Middle frontal gyrus (tissue), 1 donor: ENCODE results near the gene SPG11.
A peak's percentile ranks its signal among the peaks of the same experiment; 100 is the strongest.
"Not testable (repeated sequence)": the region's sequence is repeated elsewhere in the genome, so short reads cannot be mapped to it uniquely, and the experiment has no call there.

Source experiments
- DNase-seq: peaks from one replicate; pipeline ENCODE4 v3.0.0-alpha.2; 2015; ENCODE audit warnings: low spot score; ENCODE audit errors: extremely low spot score

Gene SPG11, protein sequence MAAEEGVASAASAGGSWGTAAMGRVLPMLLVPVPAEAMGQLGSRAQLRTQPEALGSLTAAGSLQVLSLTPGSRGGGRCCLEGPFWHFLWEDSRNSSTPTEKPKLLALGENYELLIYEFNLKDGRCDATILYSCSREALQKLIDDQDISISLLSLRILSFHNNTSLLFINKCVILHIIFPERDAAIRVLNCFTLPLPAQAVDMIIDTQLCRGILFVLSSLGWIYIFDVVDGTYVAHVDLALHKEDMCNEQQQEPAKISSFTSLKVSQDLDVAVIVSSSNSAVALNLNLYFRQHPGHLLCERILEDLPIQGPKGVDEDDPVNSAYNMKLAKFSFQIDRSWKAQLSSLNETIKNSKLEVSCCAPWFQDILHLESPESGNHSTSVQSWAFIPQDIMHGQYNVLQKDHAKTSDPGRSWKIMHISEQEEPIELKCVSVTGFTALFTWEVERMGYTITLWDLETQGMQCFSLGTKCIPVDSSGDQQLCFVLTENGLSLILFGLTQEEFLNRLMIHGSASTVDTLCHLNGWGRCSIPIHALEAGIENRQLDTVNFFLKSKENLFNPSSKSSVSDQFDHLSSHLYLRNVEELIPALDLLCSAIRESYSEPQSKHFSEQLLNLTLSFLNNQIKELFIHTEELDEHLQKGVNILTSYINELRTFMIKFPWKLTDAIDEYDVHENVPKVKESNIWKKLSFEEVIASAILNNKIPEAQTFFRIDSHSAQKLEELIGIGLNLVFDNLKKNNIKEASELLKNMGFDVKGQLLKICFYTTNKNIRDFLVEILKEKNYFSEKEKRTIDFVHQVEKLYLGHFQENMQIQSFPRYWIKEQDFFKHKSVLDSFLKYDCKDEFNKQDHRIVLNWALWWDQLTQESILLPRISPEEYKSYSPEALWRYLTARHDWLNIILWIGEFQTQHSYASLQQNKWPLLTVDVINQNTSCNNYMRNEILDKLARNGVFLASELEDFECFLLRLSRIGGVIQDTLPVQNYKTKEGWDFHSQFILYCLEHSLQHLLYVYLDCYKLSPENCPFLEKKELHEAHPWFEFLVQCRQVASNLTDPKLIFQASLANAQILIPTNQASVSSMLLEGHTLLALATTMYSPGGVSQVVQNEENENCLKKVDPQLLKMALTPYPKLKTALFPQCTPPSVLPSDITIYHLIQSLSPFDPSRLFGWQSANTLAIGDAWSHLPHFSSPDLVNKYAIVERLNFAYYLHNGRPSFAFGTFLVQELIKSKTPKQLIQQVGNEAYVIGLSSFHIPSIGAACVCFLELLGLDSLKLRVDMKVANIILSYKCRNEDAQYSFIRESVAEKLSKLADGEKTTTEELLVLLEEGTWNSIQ (N-terminal part only)

DNA sequence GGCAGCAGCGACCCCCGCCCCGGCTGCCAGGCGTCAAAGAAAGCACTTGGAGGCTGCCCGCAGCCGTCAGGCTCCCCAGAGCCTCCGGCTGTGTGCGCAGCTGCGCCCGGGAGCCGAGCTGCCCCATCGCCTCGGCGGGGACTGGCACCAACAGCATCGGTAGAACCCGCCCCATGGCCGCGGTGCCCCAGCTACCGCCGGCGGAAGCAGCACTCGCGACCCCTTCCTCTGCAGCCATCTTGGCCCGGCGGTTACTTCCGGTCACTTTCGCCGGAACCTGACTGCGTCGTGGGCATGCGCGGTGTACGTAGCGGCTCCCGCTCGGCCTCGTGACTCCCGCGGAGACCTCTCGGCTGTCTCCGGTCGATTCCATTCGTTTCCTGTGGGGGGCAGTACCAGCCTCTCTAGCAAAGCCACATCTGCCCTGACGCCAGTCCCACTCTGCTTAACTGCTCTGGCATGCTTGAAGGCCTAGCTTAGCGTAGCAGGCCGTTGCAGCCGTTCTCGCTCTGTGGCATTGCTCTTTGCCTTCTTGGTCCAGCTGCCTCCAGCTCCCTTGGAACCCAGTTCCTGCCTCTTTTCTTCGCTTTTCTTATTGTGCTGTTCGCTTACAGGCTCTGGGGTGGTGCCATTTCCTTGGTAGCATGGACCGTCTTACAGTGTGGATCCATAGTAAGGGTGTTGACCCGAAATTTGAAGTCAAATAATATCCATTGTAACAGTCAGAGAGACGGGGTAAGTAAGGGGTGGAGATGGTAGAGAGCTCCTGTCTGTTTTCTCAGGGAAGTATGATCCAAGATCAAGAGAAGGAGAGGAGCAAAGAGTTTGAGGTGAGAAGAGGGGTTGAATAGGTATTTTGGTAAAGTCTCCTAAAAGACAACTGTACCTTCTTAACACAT, at the start of gene SPG11:
Gene SPG11, minus strand, starts transcription at position 253 of the 899 bp plus-strand sequence. Its CDS starts 15 bp downstream, at position 238.
- DNase-seq, result peak; percentile 97

DNA sequence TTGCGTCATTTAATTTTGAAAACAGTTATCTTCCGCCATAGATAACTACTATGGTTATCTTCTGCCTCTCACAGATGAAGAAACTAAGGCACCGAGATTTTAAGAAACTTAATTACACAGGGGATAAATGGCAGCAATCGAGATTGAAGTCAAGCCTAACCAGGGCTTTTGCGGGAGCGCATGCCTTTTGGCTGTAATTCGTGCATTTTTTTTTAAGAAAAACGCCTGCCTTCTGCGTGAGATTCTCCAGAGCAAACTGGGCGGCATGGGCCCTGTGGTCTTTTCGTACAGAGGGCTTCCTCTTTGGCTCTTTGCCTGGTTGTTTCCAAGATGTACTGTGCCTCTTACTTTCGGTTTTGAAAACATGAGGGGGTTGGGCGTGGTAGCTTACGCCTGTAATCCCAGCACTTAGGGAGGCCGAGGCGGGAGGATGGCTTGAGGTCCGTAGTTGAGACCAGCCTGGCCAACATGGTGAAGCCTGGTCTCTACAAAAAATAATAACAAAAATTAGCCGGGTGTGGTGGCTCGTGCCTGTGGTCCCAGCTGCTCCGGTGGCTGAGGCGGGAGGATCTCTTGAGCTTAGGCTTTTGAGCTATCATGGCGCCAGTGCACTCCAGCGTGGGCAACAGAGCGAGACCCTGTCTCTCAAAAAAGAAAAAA, 49.0 kb upstream of the SPG11 start:
- no peak for DNase-seq

- no peak for DNase-seq
These were observed 48.4 kb upstream of the SPG11 start for GRCh38 chr15:44711743-44712345.

GRCh38 chr15:44711096-44711742, 47.8 kb upstream of the SPG11 start, which contains the start of the genes B2M and PATL2:
B2M (plus strand) TSS chr15:44711517; CDS start chr15:44711547, 30 bp downstream.
PATL2 (minus strand) TSS chr15:44711323; CDS start chr15:44676490, 34,833 bp downstream.
- DNase-seq, result peak; percentile 91

GRCh38 chr15:44710236-44711095, 47.0 kb upstream of the SPG11 start:
- no peak for DNase-seq

DNA sequence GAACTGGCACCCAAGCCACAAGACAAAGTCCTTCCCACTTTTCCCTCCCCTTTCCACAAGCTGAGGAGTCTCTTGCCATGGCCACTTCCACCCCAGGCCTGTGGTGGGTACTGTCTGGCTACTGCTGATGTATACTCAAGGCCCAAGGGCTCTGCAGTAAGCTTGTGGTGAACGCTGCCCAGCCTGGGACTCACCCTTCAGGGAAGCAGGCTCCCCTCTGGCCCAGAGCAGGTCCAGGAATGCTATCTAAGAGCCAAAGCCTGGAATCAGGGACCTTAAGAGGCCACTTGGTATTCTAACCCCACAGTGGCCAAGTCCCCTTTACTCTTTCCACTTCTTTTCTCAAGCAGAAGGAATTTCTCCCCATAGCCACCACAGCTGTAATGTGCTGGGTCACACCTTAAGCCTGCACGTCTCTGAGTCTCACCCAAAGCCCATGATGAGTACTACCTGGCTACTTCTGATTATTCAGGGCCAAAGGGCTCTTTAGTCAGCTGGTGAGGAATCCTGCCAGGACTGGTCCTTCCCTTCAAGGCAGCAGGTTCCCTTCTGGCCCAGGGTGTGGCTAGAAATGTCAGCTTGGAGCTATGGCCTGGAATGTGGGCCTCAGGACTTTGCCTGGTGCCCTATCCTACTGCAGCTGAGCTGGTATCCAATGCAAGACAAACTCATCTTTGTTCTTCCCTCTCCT, 43.6 kb upstream of the SPG11 start:
- no peak for DNase-seq

DNA sequence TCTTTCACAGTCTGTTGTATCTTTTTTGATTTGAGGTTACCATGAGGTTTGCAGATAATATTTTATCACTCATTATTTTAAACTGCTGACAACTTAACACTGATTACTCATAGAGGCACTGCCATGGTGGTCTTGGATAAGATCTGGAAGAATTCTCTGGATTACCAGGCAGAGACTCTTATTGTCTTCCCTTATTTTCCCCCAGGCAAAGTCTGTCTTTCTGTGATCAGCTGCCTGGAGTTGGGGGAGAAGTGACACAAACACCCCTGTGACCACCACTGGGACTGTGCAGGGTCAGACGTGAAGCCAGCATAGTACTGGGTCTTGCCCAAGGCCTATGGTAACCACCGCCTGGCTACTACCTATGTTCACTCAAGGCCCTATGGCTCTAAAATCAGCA, 42.9 kb upstream of the SPG11 start:
- DNase-seq, result no peak

DNA sequence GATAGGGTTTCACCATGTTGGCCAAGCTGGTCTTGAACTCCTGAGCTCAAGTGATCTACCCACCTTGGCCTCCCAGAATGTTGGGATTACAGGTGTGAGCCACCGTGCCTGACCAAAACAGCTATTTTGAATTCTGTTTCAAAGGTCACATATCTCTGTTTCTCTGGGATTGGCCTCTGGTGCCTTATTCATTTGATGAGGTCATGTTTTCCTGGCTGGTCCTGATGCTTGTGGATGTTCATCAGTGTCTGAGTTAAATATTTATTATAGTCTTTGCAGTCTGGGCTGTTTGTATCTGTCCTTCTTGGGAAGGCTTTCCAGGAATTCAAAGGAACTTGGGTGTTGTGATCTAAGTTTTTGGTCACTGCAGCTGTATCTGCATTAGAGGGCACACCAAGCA, 42.5 kb upstream of the SPG11 start:
- DNase-seq, result no peak

- not testable (repeated sequence) for DNase-seq
These were observed 37.2 kb upstream of the SPG11 start for GRCh38 chr15:44700676-44701075.

DNA sequence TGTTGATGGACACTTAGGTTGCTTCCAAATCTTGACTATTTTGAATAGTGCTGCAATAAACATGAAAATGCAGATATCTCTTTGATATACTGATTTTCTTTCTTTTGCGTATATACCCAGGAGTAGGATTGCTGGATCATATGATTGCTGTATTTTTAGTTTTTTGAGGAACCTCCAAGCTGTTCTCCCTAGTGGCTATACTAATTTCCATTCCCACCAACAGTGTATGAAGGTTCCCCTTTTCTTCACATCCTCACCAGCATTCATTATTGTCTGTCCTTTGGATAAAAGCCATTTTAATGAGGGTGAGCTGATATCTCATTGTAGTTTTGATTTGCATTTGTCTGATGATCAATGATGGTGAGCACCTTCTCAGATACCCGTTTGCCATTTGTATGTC, 35.2 kb upstream of the SPG11 start:
- DNase-seq, result no peak

DNA sequence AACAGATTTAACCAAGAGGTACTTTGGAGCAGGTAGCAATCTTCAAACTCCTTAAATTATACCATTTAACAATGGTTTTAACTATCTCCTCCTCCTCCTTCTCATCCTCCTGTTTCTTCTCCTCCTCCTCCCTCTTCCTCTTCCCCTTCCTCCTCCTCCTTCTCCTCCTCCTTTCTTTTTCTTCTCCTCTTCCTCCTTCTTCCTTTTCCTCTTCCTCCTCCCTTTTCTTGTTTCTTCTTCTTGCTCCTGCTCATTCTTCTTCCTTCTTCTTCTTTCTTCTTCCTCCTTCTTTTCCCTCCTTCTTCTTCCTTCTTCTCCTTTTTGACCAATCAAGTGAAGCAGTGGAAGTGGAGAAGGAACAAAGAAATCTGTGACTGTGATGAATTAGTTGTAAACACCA, 33.6 kb upstream of the SPG11 start:
- no peak for DNase-seq

DNA sequence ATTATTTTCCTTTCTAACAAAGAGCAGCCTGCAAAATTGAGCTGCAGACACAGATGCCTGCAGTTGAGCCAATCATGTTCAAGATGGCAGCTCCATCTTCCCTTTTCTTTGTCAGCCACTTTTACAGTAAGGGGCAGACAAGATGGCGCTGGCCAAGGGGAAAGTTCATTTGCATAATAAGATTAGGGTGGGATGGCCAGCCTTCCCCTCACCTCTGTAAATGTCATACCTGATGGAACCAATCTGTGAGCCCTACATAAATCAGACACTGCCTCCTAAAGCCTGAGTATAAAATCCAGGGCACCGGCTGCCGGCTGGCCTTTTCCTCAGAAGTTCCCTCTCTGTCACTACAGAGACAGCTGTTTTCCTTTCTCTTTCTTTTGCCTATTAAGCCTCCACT, 31.8 kb upstream of the SPG11 start:
- DNase-seq, result no peak

- no peak for DNase-seq
These were observed 31.0 kb upstream of the SPG11 start for GRCh38 chr15:44694416-44694815.

GRCh38 chr15:44692659-44693058, 29.2 kb upstream of the SPG11 start:
- no peak for DNase-seq

- DNase-seq, result not testable (repeated sequence)
These were observed 26.8 kb upstream of the SPG11 start for GRCh38 chr15:44690245-44690644.

GRCh38 chr15:44689318-44689717, 25.9 kb upstream of the SPG11 start:
- DNase-seq, result not testable (repeated sequence)
